Right lobe of liver (tissue), 6 donors: ENCODE measurements around the gene ANKRD33. TPM values are rescaled to one million over a fixed set of nuclear protein-coding genes. Genes with fewer than 3 reads are reported as not detected.

Experiments
- ATAC-seq, 4 donors: fragments of 200-7000 bp; cut with Tn5 transposase; one replicate each; pipeline ENCODE4 v1.9.1; 2020; ENCODE audit warnings: mild to moderate bottlenecking in 4 of 4, moderate library complexity in 4 of 4
- DNase-seq, 3 donors: peaks; one replicate each; pipeline ENCODE4 v3.0.0-alpha.2; 2020
- H3K27ac ChIP-seq, 3 donors: fragments of 200-600 bp; one replicate each; pipeline ENCODE4 v1.8.0; 2022
- H3K27me3 ChIP-seq, 2 donors: fragments of 200-600 bp; one replicate each; pipeline ENCODE4 v1.8.0; 2022
- H3K36me3 ChIP-seq, 4 donors: fragments of 200-600 bp; sonication (generic) in 1 of 4; one replicate each; pipeline versions ENCODE4 v1.5.1 to v1.8.0; 2017 to 2022; ENCODE audit warnings: control low read depth in 1 of 4
- H3K4me1 ChIP-seq, 4 donors: fragments of 200-600 bp; sonication (generic) in 1 of 4; one replicate each; pipeline versions ENCODE4 v1.5.1 to v1.8.0; 2017 to 2022; ENCODE audit warnings: control low read depth in 1 of 4
- H3K4me3 ChIP-seq, 3 donors: fragments of 200-600 bp; one replicate each; pipeline ENCODE4 v1.8.0; 2022
- H3K9me3 ChIP-seq, 4 donors: fragments of 200-600 bp; sonication (generic) in 1 of 4; one replicate each; pipeline versions ENCODE4 v1.5.1 to v1.8.0; 2017 to 2022; ENCODE audit warnings: control low read depth in 1 of 4
- POLR2A ChIP-seq: fragments of 450-650 bp; IDR thresholded peaks from one replicate; pipeline ENCODE4 v1.6.1; 2017; ENCODE audit warnings: antibody characterized with exemption, mild to moderate bottlenecking
- WGBS: methylation state at CpG from one replicate; pipeline ENCODE4 v1.1.6; 2018; ENCODE audit warnings: low coverage, low lambda C conversion rate; ENCODE audit not compliant: insufficient coverage; ENCODE audit errors: missing lambda C conversion rate; 5-methylcytosine and 5-hydroxymethylcytosine counted together
- intact Hi-C, 2 donors: fragments of 100-400 bp; cut with DNase I; formaldehyde crosslinking; loops; one replicate each; pipeline versions ENCODE4 v1.11.2 to v1.14.1; 2022
- total RNA-seq, 6 experiments: library from RNA; depleted of rRNA in 2 of 6; stranded (reverse); fragments of >200 nt in 2 of 6; fragmentation: NEBNext Ultra II Directional in 3 of 6; extraction: Animal tissue kit (Norgen Biotek cat#: 25700) in 3 of 6; gene quantifications; one replicate each; pipeline versions ENCODE4 v1.1.0 to v1.2.4, GENCODE V29; 2016 to 2023
- TF ChIP-seq, protein P1 (sequence below), 4 donors: fragments of 200-600 bp in 3 of 4; fragments of 450-650 bp in 1 of 4; IDR thresholded peaks; one replicate each; pipeline versions ENCODE4 v1.5.1 to v1.8.0; 2016 to 2022; ENCODE audit warnings: antibody characterized with exemption in 4 of 4, mild to moderate bottlenecking in 2 of 4
- donor health status: DM: no; HTN: yes; CAD: no.
- donor health status: DM: no; HTN: no; CAD: no.
- donor health status: DM: no; HTN: no; CAD: no.
- donor health status: DM: no; HTN: yes; CAD: no.
- donor health status: DM: no; HTN: yes; CAD: no.

The ANKRD33 gene
- total RNA-seq, 6 experiments from 2014 or later = 1.1 to 10.5 (median 2.1) TPM; not detected in 3

DNA sequence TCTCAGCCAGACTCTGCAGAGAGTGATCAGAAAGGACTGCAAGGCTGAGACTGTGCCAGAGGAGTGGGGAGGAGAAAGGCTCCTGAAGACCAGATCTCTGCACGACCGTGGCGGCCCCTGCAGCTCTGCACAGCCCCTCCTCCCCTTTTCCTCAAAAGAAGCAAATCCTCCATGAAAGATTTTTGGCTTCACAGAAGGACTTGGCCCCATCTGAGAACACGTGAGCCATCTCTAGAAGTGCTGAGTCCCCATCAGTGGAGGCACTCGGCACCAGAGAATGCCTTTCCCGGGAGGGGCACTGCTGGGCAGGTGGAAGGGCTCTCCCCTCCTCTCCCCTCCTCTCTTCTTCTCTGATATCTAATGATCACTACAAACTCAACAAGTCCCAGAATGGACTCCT, 46.2 kb upstream of the ANKRD33 start:
- Histone ChIP-seq H3K4me3 (no peak overlapping the region), H3K9me3 (no peaks in the 10 kb centered on the region), H3K36me3 (no peaks in the 10 kb centered on the region), H3K4me1 (no peaks in the 10 kb centered on the region), H3K27ac (no peak overlapping the region), H3K27me3 (no peaks in the 10 kb centered on the region)
- TF ChIP-seq, protein P1, sequence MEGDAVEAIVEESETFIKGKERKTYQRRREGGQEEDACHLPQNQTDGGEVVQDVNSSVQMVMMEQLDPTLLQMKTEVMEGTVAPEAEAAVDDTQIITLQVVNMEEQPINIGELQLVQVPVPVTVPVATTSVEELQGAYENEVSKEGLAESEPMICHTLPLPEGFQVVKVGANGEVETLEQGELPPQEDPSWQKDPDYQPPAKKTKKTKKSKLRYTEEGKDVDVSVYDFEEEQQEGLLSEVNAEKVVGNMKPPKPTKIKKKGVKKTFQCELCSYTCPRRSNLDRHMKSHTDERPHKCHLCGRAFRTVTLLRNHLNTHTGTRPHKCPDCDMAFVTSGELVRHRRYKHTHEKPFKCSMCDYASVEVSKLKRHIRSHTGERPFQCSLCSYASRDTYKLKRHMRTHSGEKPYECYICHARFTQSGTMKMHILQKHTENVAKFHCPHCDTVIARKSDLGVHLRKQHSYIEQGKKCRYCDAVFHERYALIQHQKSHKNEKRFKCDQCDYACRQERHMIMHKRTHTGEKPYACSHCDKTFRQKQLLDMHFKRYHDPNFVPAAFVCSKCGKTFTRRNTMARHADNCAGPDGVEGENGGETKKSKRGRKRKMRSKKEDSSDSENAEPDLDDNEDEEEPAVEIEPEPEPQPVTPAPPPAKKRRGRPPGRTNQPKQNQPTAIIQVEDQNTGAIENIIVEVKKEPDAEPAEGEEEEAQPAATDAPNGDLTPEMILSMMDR (IDR thresholded peaks at IDR 0.05) = no peak
- no peak for TF ChIP-seq POLR2A
- DNase-seq (no peak), ATAC-seq (no peak)
- WGBS = 60% methylated on average over 1 of the region's 6 CpGs
- intact Hi-C loops = no loop called here

- no peaks in the 10 kb centered on the region for H3K36me3 ChIP-seq
- TF ChIP-seq, protein P1 (IDR thresholded peaks at IDR 0.05) = no peak
- no peak for TF ChIP-seq POLR2A
- WGBS = 73% methylated on average over 2 of the region's 4 CpGs
- no peaks in the 10 kb centered on the region for H3K9me3 ChIP-seq
- intact Hi-C loops = no loop called here
- DNase-seq = no peak
- H3K4me3 ChIP-seq = no peak overlapping the region
- peaks cover 0 to 10% of the 10 kb centered on the region in 2 donors for H3K27me3 ChIP-seq
- H3K4me1 ChIP-seq = peaks cover 0 to 11% (median 5%) of the 10 kb centered on the region in 4 donors
- H3K27ac ChIP-seq = no peak overlapping the region
- ATAC-seq = no peak
These were observed 43.0 kb upstream of the ANKRD33 start for GRCh38 chr12:51844854-51845253.

DNA sequence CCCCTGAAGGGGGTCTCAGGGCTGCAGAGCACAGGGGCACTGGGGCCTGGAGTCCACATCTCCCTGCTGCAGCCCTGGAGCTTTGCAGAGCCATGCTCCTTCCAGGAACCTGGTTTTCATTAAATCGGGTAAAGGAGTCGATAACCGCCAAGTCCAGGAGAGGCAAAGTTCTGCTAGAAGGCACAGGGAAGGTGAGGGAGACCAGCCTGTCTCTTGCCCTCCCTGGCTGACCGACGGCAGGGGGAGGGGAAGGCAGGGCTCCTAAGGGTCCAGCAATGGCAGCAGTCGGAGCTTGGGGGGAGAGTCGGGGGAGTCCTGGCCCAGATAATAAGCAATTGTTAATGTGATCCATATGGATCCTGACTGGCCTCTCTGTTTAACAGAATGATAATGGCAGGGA, 42.4 kb upstream of the ANKRD33 start:
- Histone ChIP-seq H3K27me3 (peaks cover 0 to 10% of the 10 kb centered on the region in 2 donors), H3K4me3 (no peak overlapping the region), H3K9me3 (no peaks in the 10 kb centered on the region), H3K36me3 (no peaks in the 10 kb centered on the region), H3K4me1 (peaks cover 0 to 11% (median 5%) of the 10 kb centered on the region in 4 donors), H3K27ac (no peak overlapping the region)
- intact Hi-C loops = no loop called here
- 84% methylated on average over 5 of the region's 7 CpGs for WGBS
- TF ChIP-seq, protein P1 (IDR thresholded peaks at IDR 0.05) = no peak
- TF ChIP-seq POLR2A = no peak
- ATAC-seq = no peak
- DNase-seq = no peak

GRCh38 chr12:51846271-51846691, 41.6 kb upstream of the ANKRD33 start:
- TF ChIP-seq POLR2A = no peak
- TF ChIP-seq, protein P1 (IDR thresholded peaks at IDR 0.05) = no peak
- H3K36me3 ChIP-seq = no peaks in the 10 kb centered on the region
- no peak overlapping the region for H3K4me3 ChIP-seq
- intact Hi-C loops = no loop called here
- no peaks in the 10 kb centered on the region for H3K9me3 ChIP-seq
- WGBS = 86% methylated on average over 8 of the region's 15 CpGs
- peaks cover 0 to 11% (median 5%) of the 10 kb centered on the region in 4 donors for H3K4me1 ChIP-seq
- no peak overlapping the region for H3K27ac ChIP-seq
- peaks cover 0 to 10% of the 10 kb centered on the region in 2 donors for H3K27me3 ChIP-seq
- DNase-seq (no peak), ATAC-seq (no peak)
